WTC11 (cell line): ENCODE measurements around the gene HLA-A. TPM values are rescaled to one million over a fixed set of nuclear protein-coding genes. Genes with fewer than 3 reads are reported as not detected.

Source experiments
- ATAC-seq: fragments of 200-7000 bp; cut with Tn5 transposase; 2 replicates; pipeline ENCODE4 v1.10.0; 2021; ENCODE audit warnings: mild to moderate bottlenecking, moderate library complexity
- CTCF ChIA-PET: fragments of 300-600 bp; sonication (Branson Sonifier 250); formaldehyde crosslinking; loops from one replicate; lab custom pipeline; 2021; ENCODE audit warnings: antibody characterized with exemption; lab: Charles Lee
- POLR2A ChIA-PET: fragments of 350-600 bp; sonication (Branson Sonifier 250); formaldehyde crosslinking; loops from one replicate; lab custom pipeline; 2021; ENCODE audit warnings: antibody characterized with exemption; lab: Charles Lee
- DNase-seq: peaks from one replicate; pipeline ENCODE4 v3.0.0; 2021; ENCODE audit warnings: low spot score
- H3K27ac Mint-ChIP-seq: 2 replicates; pipeline ENCODE4 v1.8.0; 2021; ENCODE audit warnings: mixed read lengths
- H3K27me3 Mint-ChIP-seq: 2 replicates; pipeline ENCODE4 v1.8.0; 2021; ENCODE audit warnings: low read depth, mild to moderate bottlenecking, moderate library complexity, mixed read lengths
- H3K36me3 Mint-ChIP-seq: 2 replicates; pipeline ENCODE4 v1.8.0; 2021; ENCODE audit warnings: mixed read lengths
- H3K4me1 Mint-ChIP-seq: 2 replicates; pipeline ENCODE4 v1.8.0; 2022; ENCODE audit warnings: mixed read lengths
- H3K4me3 Mint-ChIP-seq: 2 replicates; pipeline ENCODE4 v1.8.0; 2021; ENCODE audit warnings: mild to moderate bottlenecking, moderate library complexity, mixed read lengths
- H3K9me3 Mint-ChIP-seq: 2 replicates; pipeline ENCODE4 v1.8.0; 2021; ENCODE audit warnings: mixed read lengths
- AFF4 ChIP-seq: sonication (generic); formaldehyde crosslinking; IDR thresholded peaks from 2 replicates; pipeline ENCODE4 v1.8.1; 2023; ENCODE audit warnings: mild to moderate bottlenecking, missing genetic modification reagents, borderline replicate concordance
- AR ChIP-seq: fragments of 250-450 bp; sonication (Bioruptor Pico); IDR thresholded peaks from 2 replicates; pipeline ENCODE4 v1.9.0; 2021; ENCODE audit warnings: mild to moderate bottlenecking
- CREB1 ChIP-seq: sonication (generic); formaldehyde crosslinking; IDR thresholded peaks from 2 replicates; pipeline ENCODE4 v1.8.0; 2023; ENCODE audit warnings: mild to moderate bottlenecking, missing genetic modification reagents
- MYBL2 ChIP-seq: sonication (generic); formaldehyde crosslinking; IDR thresholded peaks from 2 replicates; pipeline ENCODE4 v1.8.1; 2023; ENCODE audit warnings: mild to moderate bottlenecking, moderate library complexity, missing genetic modification reagents
- NR1H2 ChIP-seq: sonication (generic); formaldehyde crosslinking; IDR thresholded peaks from 2 replicates; pipeline ENCODE4 v1.9.0; 2021; ENCODE audit warnings: mild to moderate bottlenecking, moderate library complexity, missing genetic modification reagents
- PREB ChIP-seq: sonication (generic); formaldehyde crosslinking; IDR thresholded peaks from 2 replicates; pipeline ENCODE4 v1.8.1; 2022; ENCODE audit warnings: mild to moderate bottlenecking, missing genetic modification reagents, moderate library complexity, borderline replicate concordance
- TEAD1 ChIP-seq: sonication (generic); formaldehyde crosslinking; IDR thresholded peaks from 2 replicates; pipeline ENCODE4 v1.8.0; 2022; ENCODE audit warnings: mild to moderate bottlenecking, missing genetic modification reagents
- TP53 ChIP-seq: sonication (generic); formaldehyde crosslinking; IDR thresholded peaks from 2 replicates; pipeline ENCODE4 v1.8.1; 2023; ENCODE audit warnings: mild to moderate bottlenecking, missing genetic modification reagents
- ZBTB21 ChIP-seq: sonication (generic); formaldehyde crosslinking; IDR thresholded peaks from 2 replicates; pipeline ENCODE4 v1.8.1; 2023; ENCODE audit warnings: mild to moderate bottlenecking, missing genetic modification reagents, borderline replicate concordance
- ZNF219 ChIP-seq: sonication (generic); formaldehyde crosslinking; IDR thresholded peaks from 2 replicates; pipeline ENCODE4 v1.8.0; 2023; ENCODE audit warnings: missing genetic modification reagents, mild to moderate bottlenecking, borderline replicate concordance
- ZNF232 ChIP-seq: sonication (generic); formaldehyde crosslinking; IDR thresholded peaks from 2 replicates; pipeline ENCODE4 v1.8.0; 2022; ENCODE audit warnings: mild to moderate bottlenecking, missing genetic modification reagents
- ZNF263 ChIP-seq: sonication (generic); formaldehyde crosslinking; IDR thresholded peaks from 2 replicates; pipeline ENCODE4 v1.8.1; 2022; ENCODE audit warnings: low read depth, mild to moderate bottlenecking, moderate library complexity, missing genetic modification reagents
- ZNF425 ChIP-seq: fragments of 250-450 bp; sonication (Bioruptor Pico); conservative IDR thresholded peaks from 2 replicates; pipeline ENCODE4 v1.9.0; 2021; ENCODE audit warnings: mild to moderate bottlenecking
- ZNF512 ChIP-seq: sonication (generic); formaldehyde crosslinking; IDR thresholded peaks from 2 replicates; pipeline ENCODE4 v1.8.1; 2022; ENCODE audit warnings: missing genetic modification reagents, borderline replicate concordance
- ZSCAN18 ChIP-seq: fragments of 250-450 bp; sonication (Bioruptor Pico); IDR thresholded peaks from 2 replicates; pipeline ENCODE4 v2.1.2; 2022; ENCODE audit warnings: mild to moderate bottlenecking, moderate library complexity
- total RNA-seq: library from RNA; stranded (reverse); gene quantifications from 3 replicates; pipeline ENCODE4 v1.2.3, GENCODE V29; 2021

HLA-A gene
- total RNA-seq, 1 experiment from 2014 or later: 93.2 TPM

- no peak for TF ChIP-seq ZNF425 (CRISPR knock-in tag)
Observed at GRCh38 chr6:29919506-29920445, 22.6 kb upstream of the HLA-A start (continued).

GRCh38 chr6:29924287-29924686 is 18.0 kb upstream of the HLA-A start:
- no peak overlapping the region for H3K4me3 Mint-ChIP-seq
- peaks cover 4% of the 10 kb centered on the region; the same call in 1 of the 2 replicates for H3K9me3 Mint-ChIP-seq
- TF ChIP-seq ZBTB21 (CRISPR knock-in tag) (no peak), MYBL2 (CRISPR knock-in tag) (no peak), ZNF219 (no peak), ZNF263 (no peak), TEAD1 (no peak), NR1H2 (CRISPR knock-in tag) (no peak)
- ATAC-seq (no peak), DNase-seq (no peak)
- H3K4me1 Mint-ChIP-seq: peaks cover 16% of the 10 kb centered on the region
- no peak overlapping the region for H3K27ac Mint-ChIP-seq
- ChIA-PET CTCF (no interaction called here), POLR2A (interaction anchor here (0.6 kb wide), 1 partner anchor 80 kb away, joined by 3 read pairs; no protein-coding TSS in a partner anchor)
- H3K27me3 Mint-ChIP-seq: peaks cover 74% of the 10 kb centered on the region
- no peaks in the 10 kb centered on the region; the same call in 1 of the 2 replicates for H3K36me3 Mint-ChIP-seq

- CTCF ChIA-PET: no interaction called here
- POLR2A ChIA-PET: interaction anchor here (0.6 kb wide), 1 partner anchor 81 kb away, joined by 3 read pairs; no protein-coding TSS in a partner anchor
- peaks cover 16% of the 10 kb centered on the region for H3K4me1 Mint-ChIP-seq
- no peak overlapping the region for H3K4me3 Mint-ChIP-seq
- peaks cover 74% of the 10 kb centered on the region for H3K27me3 Mint-ChIP-seq
- DNase-seq (no peak), ATAC-seq (no peak)
- H3K27ac Mint-ChIP-seq: no peak overlapping the region
- no peaks in the 10 kb centered on the region; the same call in 1 of the 2 replicates for H3K36me3 Mint-ChIP-seq
- H3K9me3 Mint-ChIP-seq: peaks cover 4% of the 10 kb centered on the region; the same call in 1 of the 2 replicates
- TF ChIP-seq ZSCAN18 (CRISPR knock-in tag) (no peak), AFF4 (CRISPR knock-in tag) (no peak), AR (no peak), ZNF232 (CRISPR knock-in tag) (no peak), ZNF425 (CRISPR knock-in tag) (no peak), ZNF512 (CRISPR knock-in tag) (no peak), TP53 (CRISPR knock-in tag) (no peak), CREB1 (CRISPR knock-in tag) (no peak), PREB (CRISPR knock-in tag) (no peak)
Observed at GRCh38 chr6:29924731-29925130, 17.6 kb upstream of the HLA-A start.
